B cell (primary cell): ENCODE data around the gene FKBP10. TPM values are rescaled to one million over a fixed set of nuclear protein-coding genes. Genes with fewer than 3 reads are reported as not detected.

Source experiments
- ATAC-seq: fragments of 200-7000 bp; cut with Tn5 transposase; one replicate; pipeline ENCODE4 v1.10.0; 2021; ENCODE audit warnings: low read depth, mild to moderate bottlenecking, moderate number of reproducible peaks, moderate library complexity
- CTCF ChIA-PET: fragments of 350-600 bp; sonication (Branson Sonifier 250); formaldehyde crosslinking; loops from one replicate; lab custom pipeline; 2021; ENCODE audit warnings: antibody characterized with exemption, inconsistent platforms; lab: Charles Lee
- POLR2A ChIA-PET: fragments of 350-600 bp; sonication (Branson Sonifier 250); formaldehyde crosslinking; loops from one replicate; lab custom pipeline; 2021; ENCODE audit warnings: antibody characterized with exemption; lab: Charles Lee
- DNase-seq: peaks from one replicate; pipeline ENCODE4 v3.0.0; 2013
- H2AFZ ChIP-seq: 2 replicates; pipeline ENCODE4 v1.6.1; 2012; ENCODE audit warnings: mild to moderate bottlenecking, low read depth, low read length; ENCODE audit not compliant: insufficient read depth, poor library complexity, severe bottlenecking
- H3K27ac ChIP-seq, 2 donors: 1 replicate in 1 of 2; 2 replicates in 1 of 2; pipeline ENCODE4 v1.5.1; 2012 to 2013; ENCODE audit warnings: low read length in 2 of 2, mild to moderate bottlenecking in 2 of 2, moderate library complexity in 1 of 2
- H3K27me3 ChIP-seq, 4 experiments: fragments of 200-600 bp in 1 of 4; sonication (generic) in 1 of 4; replicated peaks in 1 of 4; 1 replicate in 2 of 4; 2 replicates in 2 of 4; pipeline versions ENCODE4 v1.6.1 to v1.7.0; 2013 to 2016; ENCODE audit warnings: low read length in 3 of 4, mild to moderate bottlenecking in 2 of 4, mixed read lengths in 1 of 4, moderate library complexity in 1 of 4; ENCODE audit not compliant: insufficient read depth in 4 of 4, control insufficient read depth in 3 of 4; ENCODE audit errors: control extremely low read depth in 1 of 4
- H3K36me3 ChIP-seq, 2 experiments: replicated peaks in 1 of 2; 1 replicate in 1 of 2; 2 replicates in 1 of 2; pipeline versions ENCODE4 v1.6.1 to v1.7.1; 2013; ENCODE audit warnings: low read length in 1 of 2; ENCODE audit not compliant: insufficient read depth in 2 of 2, control insufficient read depth in 1 of 2; ENCODE audit errors: control extremely low read depth in 1 of 2, extremely low read depth in 1 of 2
- H3K4me1 ChIP-seq, 2 donors: fragments of 200-600 bp in 1 of 2; sonication (generic) in 1 of 2; 1 replicate in 1 of 2; 2 replicates in 1 of 2; pipeline versions ENCODE4 v1.5.1 to v1.6.1; 2013 to 2017; ENCODE audit warnings: low read length in 2 of 2; ENCODE audit not compliant: control insufficient read depth in 2 of 2, insufficient read depth in 2 of 2
- H3K4me2 ChIP-seq: replicated peaks from 2 replicates; pipeline ENCODE3; 2012; ENCODE audit warnings: mild to moderate bottlenecking, low read depth, low read length; ENCODE audit not compliant: poor library complexity, severe bottlenecking
- H3K4me3 ChIP-seq, 5 experiments: fragments of 200-600 bp in 1 of 5; sonication (generic) in 1 of 5; 1 replicate in 3 of 5; 2 replicates in 2 of 5; pipeline versions ENCODE4 v1.5.1 to v1.7.0; 2011 to 2016; ENCODE audit warnings: low read length in 4 of 5, mild to moderate bottlenecking in 4 of 5, low read depth in 2 of 5, control low read depth in 1 of 5, moderate library complexity in 1 of 5; ENCODE audit not compliant: insufficient read depth in 1 of 5; ENCODE audit errors: control extremely low read depth in 1 of 5, extremely low read depth in 1 of 5
- H3K79me2 ChIP-seq: fragments of 200-600 bp; sonication (generic); one replicate; pipeline ENCODE4 v1.6.0; 2016; ENCODE audit warnings: low read length; ENCODE audit not compliant: control insufficient read depth, insufficient read depth
- H3K9ac ChIP-seq: fragments of 200-600 bp; sonication (generic); 2 replicates; pipeline ENCODE4 v1.6.1; 2017; ENCODE audit warnings: mild to moderate bottlenecking, low read length, moderate library complexity
- H3K9me3 ChIP-seq, 3 donors: one replicate each; pipeline versions ENCODE4 v1.6.1 to v1.7.1; 2013; ENCODE audit warnings: low read length in 2 of 3; ENCODE audit not compliant: control insufficient read depth in 2 of 3, insufficient read depth in 1 of 3; ENCODE audit errors: control extremely low read depth in 1 of 3
- H4K20me1 ChIP-seq: 2 replicates; pipeline ENCODE4 v1.6.0; 2012; ENCODE audit warnings: mild to moderate bottlenecking, low read length; ENCODE audit not compliant: insufficient read depth, control insufficient read depth, poor library complexity, severe bottlenecking
- H3K27ac Mint-ChIP-seq: one replicate; pipeline ENCODE4 v1.8.0; 2021; ENCODE audit warnings: mixed read lengths
- H3K27me3 Mint-ChIP-seq: one replicate; pipeline ENCODE4 v1.8.0; 2021; ENCODE audit warnings: mixed read lengths
- H3K4me1 Mint-ChIP-seq: one replicate; pipeline ENCODE4 v1.8.0; 2021; ENCODE audit warnings: mixed read lengths
- H3K4me3 Mint-ChIP-seq: one replicate; pipeline ENCODE4 v1.8.0; 2021; ENCODE audit warnings: mixed read lengths
- H3K9me3 Mint-ChIP-seq: one replicate; pipeline ENCODE4 v1.8.0; 2022; ENCODE audit warnings: mixed read lengths; ENCODE audit not compliant: insufficient read depth
- EZH2 ChIP-seq: IDR thresholded peaks from 2 replicates; pipeline ENCODE4 v1.6.1; 2012; ENCODE audit warnings: borderline replicate concordance, low read depth, mild to moderate bottlenecking, moderate library complexity, low read length; ENCODE audit not compliant: insufficient read depth, poor library complexity, severe bottlenecking
- WGBS: methylation state at CpG from one replicate; pipeline ENCODE4 v1.1.5; 2013; ENCODE audit warnings: missing lambda C conversion rate; ENCODE audit not compliant: insufficient coverage; 5-methylcytosine and 5-hydroxymethylcytosine counted together
- intact Hi-C: fragments of 100-400 bp; cut with micrococcal nuclease; formaldehyde crosslinking; loops from one replicate; pipeline ENCODE4 v1.10.0; 2022
- polyA plus RNA-seq: library from polyadenylated mRNA; depleted of rRNA; stranded (reverse); fragments of >200 nt; gene quantifications from 2 replicates; pipeline ENCODE4 v1.2.3, GENCODE V29; 2012
- total RNA-seq, 2 donors: library from RNA; stranded (reverse); fragments of 120-200 nt in 1 of 2; gene quantifications; 1 replicate in 1 of 2; 2 replicates in 1 of 2; pipeline versions ENCODE4 v1.2.3 to v1.2.4, GENCODE V29; 2013 to 2022
- TF ChIP-seq, protein P1 (sequence below): fragments of 200-600 bp; IDR thresholded peaks from one replicate; pipeline ENCODE4 v1.8.0; 2022; ENCODE audit warnings: antibody characterized with exemption, mild to moderate bottlenecking

FKBP10 gene
- total and polyA plus RNA-seq, 2 donors (not counting 1 experiment from before 2014, with no cell fraction given) = 0.21 to 0.34 TPM

DNA sequence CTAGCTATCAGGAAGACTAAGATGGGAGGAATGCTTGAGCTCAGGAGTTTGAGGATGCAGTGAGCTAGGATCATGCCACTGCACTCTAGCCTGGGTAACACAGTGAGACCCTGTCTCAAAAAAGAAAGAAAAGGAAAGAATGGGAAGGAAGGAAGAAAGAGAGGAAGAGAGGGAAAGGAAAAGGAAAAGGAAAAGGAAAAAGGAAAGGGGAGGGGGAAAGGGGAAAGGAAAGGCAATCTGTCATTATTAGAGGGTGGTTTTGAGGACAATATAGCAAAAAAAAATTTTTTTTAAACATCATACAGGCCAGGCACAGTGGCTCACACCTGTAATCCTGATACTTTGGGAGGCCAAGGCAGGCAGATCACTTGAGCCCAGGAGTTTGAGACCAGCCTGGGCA, 46.7 kb upstream of the FKBP10 start:
- H3K9ac ChIP-seq = no peak overlapping the region
- peaks cover 8% of the 10 kb centered on the region for H3K4me1 Mint-ChIP-seq
- H3K4me3 ChIP-seq = no peak overlapping the region
- intact Hi-C loops = no loop called here
- H3K9me3 ChIP-seq = no peaks in the 10 kb centered on the region
- no peak overlapping the region for H3K27ac Mint-ChIP-seq
- H3K27me3 Mint-ChIP-seq = no peaks in the 10 kb centered on the region
- H3K27me3 ChIP-seq = no peaks in the 10 kb centered on the region
- CTCF ChIA-PET = no interaction called here
- POLR2A ChIA-PET = interaction anchor here (1.2 kb wide), 1 partner anchor 19 kb away, joined by 3 read pairs; no protein-coding TSS in a partner anchor
- H4K20me1 ChIP-seq = no peaks in the 10 kb centered on the region
- H3K4me3 Mint-ChIP-seq = no peak overlapping the region
- DNase-seq (no peak), ATAC-seq (no peak)
- TF ChIP-seq EZH2 = no peak
- TF ChIP-seq, protein P1, sequence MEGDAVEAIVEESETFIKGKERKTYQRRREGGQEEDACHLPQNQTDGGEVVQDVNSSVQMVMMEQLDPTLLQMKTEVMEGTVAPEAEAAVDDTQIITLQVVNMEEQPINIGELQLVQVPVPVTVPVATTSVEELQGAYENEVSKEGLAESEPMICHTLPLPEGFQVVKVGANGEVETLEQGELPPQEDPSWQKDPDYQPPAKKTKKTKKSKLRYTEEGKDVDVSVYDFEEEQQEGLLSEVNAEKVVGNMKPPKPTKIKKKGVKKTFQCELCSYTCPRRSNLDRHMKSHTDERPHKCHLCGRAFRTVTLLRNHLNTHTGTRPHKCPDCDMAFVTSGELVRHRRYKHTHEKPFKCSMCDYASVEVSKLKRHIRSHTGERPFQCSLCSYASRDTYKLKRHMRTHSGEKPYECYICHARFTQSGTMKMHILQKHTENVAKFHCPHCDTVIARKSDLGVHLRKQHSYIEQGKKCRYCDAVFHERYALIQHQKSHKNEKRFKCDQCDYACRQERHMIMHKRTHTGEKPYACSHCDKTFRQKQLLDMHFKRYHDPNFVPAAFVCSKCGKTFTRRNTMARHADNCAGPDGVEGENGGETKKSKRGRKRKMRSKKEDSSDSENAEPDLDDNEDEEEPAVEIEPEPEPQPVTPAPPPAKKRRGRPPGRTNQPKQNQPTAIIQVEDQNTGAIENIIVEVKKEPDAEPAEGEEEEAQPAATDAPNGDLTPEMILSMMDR = no peak
- H3K4me2 ChIP-seq = no peak overlapping the region
- peaks cover 0 to 7% of the 10 kb centered on the region in 2 donors for H3K4me1 ChIP-seq
- H2AFZ ChIP-seq = no peak overlapping the region
- peaks cover 0 to 75% of the 10 kb centered on the region in 2 experiments for H3K36me3 ChIP-seq
- no peaks in the 10 kb centered on the region for H3K79me2 ChIP-seq
- no peak overlapping the region for H3K27ac ChIP-seq
- no peaks in the 10 kb centered on the region for H3K9me3 Mint-ChIP-seq

GRCh38 chr17:41767324-41768042, 45.3 kb upstream of the FKBP10 start:
- no peaks in the 10 kb centered on the region for H3K27me3 Mint-ChIP-seq
- no peak overlapping the region for H3K27ac Mint-ChIP-seq
- H3K9me3 Mint-ChIP-seq = no peaks in the 10 kb centered on the region
- no peak overlapping the region for H3K27ac ChIP-seq
- WGBS = 95% methylated on average over 14 of the region's 18 CpGs
- peaks cover 12% of the 10 kb centered on the region for H3K4me1 Mint-ChIP-seq
- no peak overlapping the region for H3K4me2 ChIP-seq
- ChIA-PET CTCF (interaction anchor here (1.0 to 1.9 kb wide), 3 partner anchors 19 to 30 kb away, joined by 3 to 6 read pairs (median 5); partner anchors contain the start of gene JUP), POLR2A (interaction anchor here (1.2 kb wide), 1 partner anchor 18 kb away, joined by 3 read pairs; no protein-coding TSS in a partner anchor)
- TF ChIP-seq, protein P1 = no peak
- TF ChIP-seq EZH2 = no peak
- no peak overlapping the region for H3K4me3 ChIP-seq
- H3K27me3 ChIP-seq = no peaks in the 10 kb centered on the region
- H4K20me1 ChIP-seq = peaks cover 10% of the 10 kb centered on the region
- intact Hi-C loops = no loop called here
- no peak overlapping the region for H3K4me3 Mint-ChIP-seq
- H3K79me2 ChIP-seq = peaks cover 10% of the 10 kb centered on the region
- no peaks in the 10 kb centered on the region for H3K9me3 ChIP-seq
- H3K4me1 ChIP-seq = peaks cover 7 to 12% of the 10 kb centered on the region in 2 donors
- ATAC-seq (no peak), DNase-seq (no peak)
- H3K9ac ChIP-seq = no peak overlapping the region
- H2AFZ ChIP-seq = no peak overlapping the region
- H3K36me3 ChIP-seq = peaks cover 0 to 81% of the 10 kb centered on the region in 2 experiments
